GM18526 (cell line): ENCODE results near the gene COX8A.

Source experiments
- POLR2A ChIP-seq: IDR thresholded peaks from 3 replicates; pipeline ENCODE4 v1.6.1; 2011; ENCODE audit not compliant: insufficient read length; ENCODE audit errors: extremely low read depth

COX8A gene

DNA sequence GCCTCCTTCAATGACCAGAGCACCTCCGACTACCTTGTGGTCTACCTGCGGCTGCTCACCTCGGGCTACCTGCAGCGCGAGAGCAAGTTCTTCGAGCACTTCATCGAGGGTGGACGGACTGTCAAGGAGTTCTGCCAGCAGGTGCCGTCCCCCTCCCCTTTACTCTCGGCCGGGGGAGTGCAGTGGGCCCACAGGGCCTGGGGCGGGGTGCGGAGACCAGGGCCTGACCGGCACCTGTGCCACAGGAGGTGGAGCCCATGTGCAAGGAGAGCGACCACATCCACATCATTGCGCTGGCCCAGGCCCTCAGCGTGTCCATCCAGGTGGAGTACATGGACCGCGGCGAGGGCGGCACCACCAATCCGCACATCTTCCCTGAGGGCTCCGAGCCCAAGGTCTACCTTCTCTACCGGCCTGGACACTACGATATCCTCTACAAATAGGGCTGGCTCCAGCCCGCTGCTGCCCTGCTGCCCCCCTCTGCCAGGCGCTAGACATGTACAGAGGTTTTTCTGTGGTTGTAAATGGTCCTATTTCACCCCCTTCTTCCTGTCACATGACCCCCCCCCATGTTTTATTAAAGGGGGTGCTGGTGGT, 22.8 kb downstream of the COX8A start:
- TF ChIP-seq POLR2A: no peak

DNA sequence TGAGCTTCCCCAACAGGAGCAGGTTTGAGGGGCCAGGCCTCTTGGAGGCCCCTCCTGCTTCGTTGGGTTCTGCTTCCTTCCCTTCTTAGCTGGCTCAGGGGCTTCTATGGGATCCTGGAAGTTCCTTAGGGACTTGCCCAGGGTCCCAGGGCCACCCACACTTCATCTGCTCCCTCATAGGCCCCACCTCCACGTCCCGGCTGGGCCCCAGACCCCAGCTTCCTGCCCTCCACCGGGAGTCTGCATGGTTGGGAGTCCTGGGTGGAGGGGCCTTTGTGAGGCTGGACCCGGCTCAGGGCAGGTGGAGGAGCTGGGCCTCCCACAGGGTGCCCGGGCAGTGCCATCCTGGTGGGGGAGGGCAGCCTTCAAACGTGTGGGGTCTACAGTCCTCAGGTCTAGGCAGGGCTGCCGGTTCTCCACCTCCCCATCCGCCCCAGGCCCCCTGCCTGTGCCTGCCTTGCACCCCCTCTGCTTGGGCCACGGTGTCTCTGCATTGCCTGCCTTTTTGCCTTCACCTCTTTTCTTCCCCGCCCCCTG, 23.4 kb downstream of the COX8A start:
- TF ChIP-seq POLR2A: no peak

DNA sequence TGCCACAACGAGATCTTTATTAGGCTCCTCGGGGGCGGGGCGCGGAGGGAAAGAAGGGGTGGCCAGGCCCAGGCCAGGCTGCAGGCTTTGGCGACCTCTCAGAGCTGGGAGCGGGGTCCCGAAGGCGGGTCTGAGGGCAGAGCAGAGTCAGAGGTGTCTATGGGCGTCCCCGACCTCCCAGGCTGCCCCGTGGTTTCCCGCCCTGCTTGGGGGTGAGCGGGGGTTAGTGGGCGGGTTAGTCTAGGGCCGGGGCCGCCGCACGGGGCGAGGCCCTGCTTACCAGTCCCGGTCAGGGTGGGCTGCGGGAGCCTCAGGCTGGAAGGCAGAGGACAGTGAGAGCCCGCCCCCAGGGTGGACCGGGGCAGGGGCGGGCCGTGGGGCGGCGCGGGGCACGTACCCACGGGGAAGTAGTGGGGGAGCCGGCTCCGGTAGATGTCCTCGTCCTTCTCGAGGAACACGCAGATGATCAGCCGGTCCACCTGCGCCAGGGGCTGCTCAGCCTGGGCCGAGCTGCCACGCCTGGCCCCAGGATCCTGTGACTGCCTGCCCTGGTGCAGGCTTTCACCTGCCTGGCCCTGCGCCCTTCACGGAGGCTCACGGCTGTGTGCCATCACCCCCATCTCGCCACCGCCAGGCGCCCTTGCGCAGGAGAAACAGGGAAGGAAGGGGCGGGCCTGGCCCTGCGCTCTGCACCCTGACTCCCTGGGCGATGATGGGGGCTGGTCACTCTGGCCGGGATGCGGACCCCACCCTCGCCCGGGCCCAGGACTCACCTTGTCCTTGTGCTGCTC, 24.3 kb downstream of the COX8A start:
- TF ChIP-seq POLR2A: no peak

DNA sequence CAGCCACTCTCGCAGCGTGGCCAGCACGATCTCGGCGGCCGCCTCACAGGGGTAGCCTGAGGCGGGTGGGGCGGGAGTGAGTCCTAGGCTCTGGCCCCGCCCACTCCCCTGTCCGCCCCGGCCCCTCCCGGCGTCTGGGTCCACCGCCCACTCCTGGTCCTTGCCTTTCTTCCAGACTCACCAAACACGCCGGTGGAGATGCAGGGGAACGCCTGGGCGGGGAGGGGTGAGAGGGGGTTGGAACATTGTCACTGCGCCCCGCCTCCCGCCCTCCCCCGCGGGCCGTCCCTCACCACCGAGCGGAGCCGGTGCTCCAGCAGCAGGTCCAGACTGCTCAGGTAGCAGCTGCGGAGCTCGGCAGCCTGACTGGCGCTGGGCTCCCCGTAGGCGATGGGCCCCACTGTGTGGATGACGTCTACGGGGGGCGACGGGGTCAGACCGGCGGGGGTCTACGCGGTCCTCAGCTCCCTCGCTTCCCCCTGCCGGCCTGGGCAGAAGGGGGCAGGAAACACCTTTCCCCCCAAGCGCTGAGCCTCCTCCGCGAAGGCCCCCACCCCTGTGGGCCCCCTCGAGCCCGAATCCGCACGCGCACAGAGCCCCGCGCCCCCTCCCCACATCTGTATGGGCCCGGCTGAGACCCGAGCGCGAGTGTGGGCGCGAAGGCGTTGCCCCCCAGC, 25.1 kb downstream of the COX8A start:
- TF ChIP-seq POLR2A: peak; percentile 14

DNA sequence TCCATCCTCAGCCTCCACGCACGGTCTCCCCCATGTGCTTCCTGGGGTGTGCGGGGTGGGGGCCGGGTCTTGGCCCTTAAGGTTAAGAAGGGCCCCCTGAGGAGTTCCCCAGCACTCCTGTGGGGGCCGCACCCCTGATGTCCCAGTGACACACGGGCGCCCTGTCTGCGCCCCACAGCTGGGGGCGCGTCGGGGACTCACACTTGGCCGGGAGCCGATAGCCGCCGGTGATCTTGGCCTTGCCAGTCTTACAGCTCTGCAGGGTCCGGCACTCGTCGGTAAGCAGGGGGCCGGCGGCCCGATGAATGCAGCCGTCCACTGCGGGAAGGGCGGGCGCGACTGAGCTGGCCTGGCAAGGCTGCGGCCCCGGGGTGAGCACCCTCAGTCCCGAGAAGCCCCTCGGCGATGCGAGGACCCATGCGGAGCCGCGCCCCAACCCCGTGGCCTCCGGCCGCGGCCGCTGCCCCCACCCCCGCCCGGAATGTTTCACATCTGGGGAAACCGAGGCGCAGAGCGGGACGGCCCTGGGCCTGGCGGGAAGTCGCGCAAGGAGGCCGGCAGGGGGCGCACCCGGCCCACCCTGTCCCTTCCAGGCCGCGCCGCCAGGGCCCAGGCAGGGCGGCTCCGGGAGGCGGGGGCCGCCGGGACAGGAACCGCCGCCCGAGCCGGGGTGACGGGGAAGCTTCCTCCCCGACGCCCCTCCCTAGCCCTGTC, 25.8 kb downstream of the COX8A start:
- no peak for TF ChIP-seq POLR2A

DNA sequence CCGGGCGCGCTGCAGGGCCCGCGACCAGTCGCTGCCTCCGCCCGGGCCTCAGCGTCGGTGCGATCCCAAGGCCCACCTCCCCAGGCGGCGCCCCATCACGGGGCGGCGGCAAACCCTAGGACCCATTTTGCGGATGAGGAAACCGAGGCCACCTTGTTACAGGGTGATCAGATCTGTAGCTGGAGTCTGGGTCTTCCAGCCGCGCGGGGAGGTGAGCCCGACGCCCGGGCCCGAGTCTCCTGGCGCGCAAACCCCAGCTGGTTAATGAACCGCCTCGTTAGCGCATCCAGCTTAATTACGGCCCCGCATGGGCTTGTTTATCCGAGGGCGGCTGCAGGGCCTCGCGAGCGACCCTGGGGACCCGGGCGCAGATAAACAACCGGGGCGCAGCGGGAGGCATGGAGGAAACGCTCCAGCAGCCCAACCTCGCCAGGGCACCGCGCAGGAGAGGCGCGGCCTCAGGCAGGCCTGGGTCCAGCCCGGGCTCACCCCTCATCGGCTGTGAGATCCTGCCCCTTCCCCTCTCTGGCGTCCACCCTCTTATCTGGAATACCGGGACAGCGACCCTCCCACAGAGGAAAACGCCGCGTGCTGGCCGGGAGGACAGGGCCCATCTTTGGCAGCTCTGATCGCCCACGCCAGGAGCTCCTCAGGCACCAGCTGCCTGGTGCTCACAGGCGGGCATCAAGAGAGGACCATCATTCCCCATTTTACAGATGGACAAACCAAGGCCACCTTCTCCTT, 26.5 kb downstream of the COX8A start:
- TF ChIP-seq POLR2A: no peak

DNA sequence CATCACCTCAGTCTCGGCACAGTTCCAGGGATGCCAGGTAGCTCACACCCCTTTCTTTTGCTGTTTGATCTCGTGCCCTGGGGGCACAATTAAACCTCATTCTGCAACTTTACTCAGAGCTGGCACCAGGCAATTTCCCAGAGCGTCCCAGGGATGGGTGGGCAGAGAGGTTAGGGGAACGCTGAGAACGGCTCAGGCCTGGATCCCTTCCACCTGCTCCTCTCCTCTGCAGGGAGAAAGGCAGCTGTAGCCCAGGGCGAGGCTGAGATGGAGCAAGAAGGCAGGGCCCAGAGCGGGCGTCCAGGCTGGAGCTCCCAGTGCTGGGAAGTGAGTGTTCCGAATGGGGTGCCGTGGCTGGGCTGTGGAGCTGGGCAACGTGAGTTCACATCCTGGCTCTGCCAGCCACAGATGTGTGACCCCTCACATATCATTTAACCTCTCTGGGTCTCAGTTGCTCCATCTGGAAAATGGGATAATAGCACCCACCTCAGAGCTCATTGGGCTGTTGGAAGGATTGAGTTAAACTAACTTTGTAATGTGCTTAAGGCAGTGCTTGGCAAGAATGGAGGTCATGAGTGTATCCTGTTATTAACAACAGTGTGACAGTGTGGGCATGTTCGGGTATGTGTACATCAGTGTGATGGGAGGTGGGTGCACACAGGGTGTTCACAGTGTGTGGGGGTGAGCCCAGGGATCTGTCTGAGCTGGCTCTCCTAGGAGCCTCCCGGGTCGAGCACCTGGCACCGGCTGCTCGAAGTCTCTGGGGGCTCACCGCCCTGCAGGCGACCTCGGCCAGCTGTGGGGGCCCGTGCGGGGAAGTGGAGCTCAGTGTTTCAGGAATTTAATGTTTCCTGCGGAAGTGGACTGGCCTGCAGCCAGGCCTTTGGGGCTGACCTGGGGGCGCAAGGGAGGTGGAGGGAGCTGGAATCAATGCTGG, 27.3 kb downstream of the COX8A start:
- no peak for TF ChIP-seq POLR2A

DNA sequence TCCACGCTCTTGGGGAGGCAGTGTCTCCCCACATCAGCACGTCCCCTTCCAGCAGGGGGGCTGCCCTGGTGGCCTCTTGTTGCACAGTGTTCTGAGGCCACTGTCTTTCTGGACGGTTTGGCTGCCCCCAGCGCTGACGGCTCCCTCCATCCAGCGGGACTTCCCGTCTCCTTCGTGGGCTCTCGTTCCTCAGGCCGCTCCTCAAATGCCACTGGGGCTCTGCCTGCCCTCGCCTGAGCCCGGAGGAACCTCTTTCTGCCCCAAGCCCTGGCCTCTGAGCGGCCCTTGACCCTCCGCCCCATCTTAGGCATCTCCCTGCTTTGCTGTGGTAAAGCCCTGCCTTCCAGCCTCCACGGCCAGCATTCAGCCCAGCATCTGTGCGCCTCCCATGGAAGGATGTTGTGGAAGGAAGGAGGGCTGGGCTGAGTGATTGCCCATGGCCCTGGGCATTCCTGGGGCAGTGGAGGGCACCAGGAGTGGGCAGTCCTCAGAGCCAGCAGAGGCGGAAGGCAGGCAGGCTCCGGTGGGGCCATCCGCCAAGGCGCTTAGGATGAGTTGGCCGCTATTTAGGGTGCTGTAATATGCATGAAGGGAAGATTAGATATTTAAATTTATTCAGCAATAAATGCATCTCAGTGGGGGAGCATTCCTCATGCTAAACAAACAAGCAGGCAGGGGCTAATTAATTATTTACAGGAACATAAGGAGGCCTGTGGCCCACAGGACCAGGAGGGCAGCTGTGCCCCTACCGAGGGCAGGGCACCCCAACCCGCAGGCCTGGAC, 29.6 kb downstream of the COX8A start:
- no peak for TF ChIP-seq POLR2A

DNA sequence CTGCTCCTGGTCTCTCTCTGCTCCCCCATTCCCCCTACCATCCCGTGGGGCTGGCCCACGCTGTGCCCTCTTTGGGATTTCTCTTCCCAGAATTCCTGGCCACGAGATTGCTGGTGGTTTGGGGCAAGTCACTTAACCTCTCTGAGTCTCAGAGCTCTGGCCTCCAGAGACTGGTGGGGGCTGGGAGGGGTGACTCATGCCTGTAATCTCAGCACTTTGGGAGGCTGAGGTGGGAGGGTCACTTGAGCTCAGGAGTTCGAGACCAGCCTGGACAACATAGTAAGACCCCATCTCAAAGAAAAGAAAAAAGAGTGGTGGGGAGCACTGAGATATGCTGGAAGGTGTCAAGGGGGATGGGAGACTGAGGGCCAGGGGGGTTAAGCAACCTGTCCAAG, 30.2 kb downstream of the COX8A start:
- no peak for TF ChIP-seq POLR2A

DNA sequence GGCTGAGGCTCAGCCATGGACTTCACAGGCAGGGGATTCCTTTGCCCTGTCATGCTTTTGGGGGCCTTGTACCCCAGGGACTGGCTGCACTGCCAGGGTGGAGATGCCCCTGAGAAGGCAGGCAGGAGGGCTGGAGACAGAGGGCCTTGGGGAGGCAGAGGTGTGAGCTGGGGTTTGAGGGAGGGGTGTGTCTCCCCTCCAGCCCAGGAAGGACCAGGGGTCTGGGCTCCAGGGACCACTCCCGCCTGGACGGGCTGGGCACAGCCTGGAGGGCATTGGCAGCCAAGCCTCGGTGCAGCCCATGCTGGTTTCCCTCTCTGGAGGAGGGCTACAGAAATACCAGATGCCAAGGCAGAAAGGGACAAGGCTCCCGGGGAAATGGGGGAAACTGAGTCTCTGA, 31.3 kb downstream of the COX8A start:
- TF ChIP-seq POLR2A: no peak

DNA sequence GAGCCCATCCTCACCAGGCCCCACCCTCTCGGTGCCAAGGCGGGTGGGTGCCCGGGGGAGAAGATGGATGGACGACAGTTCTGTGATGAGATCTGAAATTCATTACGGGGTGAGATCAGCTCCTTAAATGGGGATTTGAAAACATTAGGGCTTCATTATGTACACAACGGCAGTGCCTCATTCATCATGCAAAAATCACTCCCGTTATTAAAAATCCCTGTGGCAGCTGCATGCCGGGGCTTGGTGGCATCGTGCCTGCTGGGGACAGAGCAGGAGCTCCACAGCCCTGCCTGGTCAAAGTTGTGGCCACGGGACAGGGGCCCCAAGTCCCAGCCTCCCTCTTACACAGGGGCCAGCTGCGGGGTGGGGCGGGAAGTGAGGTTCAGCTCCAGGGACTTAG, 32.0 kb downstream of the COX8A start:
- TF ChIP-seq POLR2A: no peak

DNA sequence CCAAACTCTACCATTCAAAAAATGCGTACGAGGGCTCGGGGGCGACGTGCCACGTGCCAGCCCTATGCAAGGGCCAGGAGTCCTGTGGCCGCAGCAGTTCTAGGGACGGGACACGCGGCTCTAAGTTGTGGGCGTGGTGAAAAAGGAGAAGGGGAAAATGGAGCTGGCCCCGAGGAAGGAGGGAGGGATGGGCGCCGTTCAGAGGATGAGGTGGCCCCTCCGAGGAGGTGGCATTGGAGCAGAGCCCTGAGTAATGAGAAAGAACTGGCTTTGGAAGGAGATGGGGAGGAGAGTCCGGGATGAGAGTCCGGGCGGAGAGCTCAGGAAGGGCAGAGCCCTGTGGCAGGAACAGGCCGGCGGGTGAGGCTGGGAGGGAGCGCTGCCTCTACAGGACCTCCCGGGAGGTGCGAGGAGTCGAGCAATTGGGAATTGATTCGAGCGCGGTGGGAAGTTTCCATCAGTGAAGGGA, 32.8 kb downstream of the COX8A start:
- no peak for TF ChIP-seq POLR2A
